ENCODE measurements around the gene TRIM61. TPM values are rescaled to one million over a fixed set of nuclear protein-coding genes. Genes with fewer than 3 reads are reported as not detected.
"Not testable (repeated sequence)": the region's sequence is repeated elsewhere in the genome, so short reads cannot be mapped to it uniquely, and the experiment has no call there.

Gene TRIM61
- total and polyA plus RNA-seq, 9 of the 15 experiments (the other 6 are each of a cell fraction or from before 2014, with no cell fraction given), result 0.07 to 0.92 (median 0.42) TPM

- peaks cover 0 to 17% of the 10 kb centered on the region in 2 experiments; a peak in 2 of 5 replicates for H3K27me3 ChIP-seq (ENCODE audit: control insufficient read depth in 2 of 2, insufficient read depth in 2 of 2, low read length in 2 of 2)
- H4K20me1 ChIP-seq (replicated peaks; ENCODE audit: control insufficient read depth, insufficient read depth, low read length); H3K9ac ChIP-seq (ENCODE audit: insufficient read depth in 1 of 2, low read depth in 2 of 2, low read length in 2 of 2); BruUV-seq (replicated peaks); H3K36me3 ChIP-seq (ENCODE audit: control insufficient read depth, insufficient read depth, low read length); FAIRE-seq; H3K4me1 ChIP-seq (replicated peaks in 1 of 2; ENCODE audit: control insufficient read depth in 2 of 2, insufficient read depth in 2 of 2, low read length in 2 of 2); H3K9me1 ChIP-seq (ENCODE audit: control insufficient read depth, insufficient read depth, low read length); H2AFZ ChIP-seq (ENCODE audit: low read depth, low read length); H3K4me3 ChIP-seq; POLR2A ChIA-PET; H3K79me2 ChIP-seq (ENCODE audit: control insufficient read depth, insufficient read depth, low read length); CTCF ChIA-PET (ENCODE audit: low intra/inter-chr PET ratio); H3K4me2 ChIP-seq (ENCODE audit: insufficient read depth, low read length); H3K9me3 ChIP-seq (replicated peaks; ENCODE audit: control insufficient read depth, insufficient read depth, low read depth, low read length); ATAC-seq; DNase-seq (ENCODE audit: extremely low read depth in 1 of 4, low spot score in 3 of 4); H3K27ac ChIP-seq (ENCODE audit: extremely low read depth, low read depth, low read length); in situ Hi-C loops (cut with MboI): not testable (repeated sequence)
- intact Hi-C loops (cut with micrococcal nuclease), result loop anchor here (1.0 kb wide), 1 partner anchor 8 kb away; no protein-coding TSS in a partner anchor
- 0% methylated on average over 3 of the region's 3 CpGs for WGBS (ENCODE audit: insufficient coverage, low coverage, missing lambda C conversion rate)
These were observed 29.5 kb downstream of the TRIM61 start for GRCh38 chr4:164948006-164948405.

DNA sequence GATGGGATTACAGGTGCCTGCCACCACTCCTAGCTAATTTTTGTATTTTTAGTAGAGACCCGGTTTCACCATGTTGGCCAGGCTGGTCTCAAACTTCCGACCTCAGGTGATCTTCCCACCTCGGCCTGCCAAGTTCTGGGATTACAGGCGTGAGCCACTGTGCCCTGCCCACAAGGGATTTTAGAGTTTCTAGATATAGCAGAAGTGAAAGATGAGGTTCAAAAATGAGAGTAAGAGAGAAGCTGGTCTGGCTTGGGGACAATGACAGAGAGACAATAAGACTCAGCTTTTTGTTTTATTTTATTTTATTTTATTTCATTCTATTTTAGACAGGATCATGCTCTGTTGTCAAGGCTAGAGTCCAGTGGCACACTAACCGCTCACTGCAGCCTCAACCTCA, 30.6 kb downstream of the TRIM61 start:
- no peaks in the 10 kb centered on the region for H3K9me1 ChIP-seq (ENCODE audit: control insufficient read depth, insufficient read depth, low read length)
- ChIA-PET CTCF (ENCODE audit: low intra/inter-chr PET ratio) (no interaction called here), POLR2A (no interaction called here)
- H3K79me2 ChIP-seq (ENCODE audit: control insufficient read depth, insufficient read depth, low read length), result no peaks in the 10 kb centered on the region
- no peak overlapping the region for H3K4me2 ChIP-seq (ENCODE audit: insufficient read depth, low read length)
- TF ChIP-seq, protein P1, sequence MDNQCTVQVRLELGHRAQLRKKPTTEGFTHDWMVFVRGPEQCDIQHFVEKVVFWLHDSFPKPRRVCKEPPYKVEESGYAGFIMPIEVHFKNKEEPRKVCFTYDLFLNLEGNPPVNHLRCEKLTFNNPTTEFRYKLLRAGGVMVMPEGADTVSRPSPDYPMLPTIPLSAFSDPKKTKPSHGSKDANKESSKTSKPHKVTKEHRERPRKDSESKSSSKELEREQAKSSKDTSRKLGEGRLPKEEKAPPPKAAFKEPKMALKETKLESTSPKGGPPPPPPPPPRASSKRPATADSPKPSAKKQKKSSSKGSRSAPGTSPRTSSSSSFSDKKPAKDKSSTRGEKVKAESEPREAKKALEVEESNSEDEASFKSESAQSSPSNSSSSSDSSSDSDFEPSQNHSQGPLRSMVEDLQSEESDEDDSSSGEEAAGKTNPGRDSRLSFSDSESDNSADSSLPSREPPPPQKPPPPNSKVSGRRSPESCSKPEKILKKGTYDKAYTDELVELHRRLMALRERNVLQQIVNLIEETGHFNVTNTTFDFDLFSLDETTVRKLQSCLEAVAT (IDR thresholded peaks at IDR 0.05), result no peak
- no peak for TF ChIP-seq ZC3H8 (IDR thresholded peaks at IDR 0.05)
- TF ChIP-seq ZFX (CRISPR knock-in tag; IDR thresholded peaks at IDR 0.05), result no peak
- TF ChIP-seq NFRKB (IDR thresholded peaks at IDR 0.05; ENCODE audit: low read depth), result no peak
- TF ChIP-seq MYBL2 (IDR thresholded peaks at IDR 0.05; ENCODE audit: low read depth), result no peak
- TF ChIP-seq MYBL2 (CRISPR knock-in tag; IDR thresholded peaks at IDR 0.05; ENCODE audit: borderline replicate concordance), result no peak
- TF ChIP-seq CHCHD3 (CRISPR knock-in tag; IDR thresholded peaks at IDR 0.05), result no peak
- TF ChIP-seq TAF7 (tag; IDR thresholded peaks at IDR 0.05), result no peak
- TF ChIP-seq ZNF184 (CRISPR knock-in tag; IDR thresholded peaks at IDR 0.05), result no peak
- TF ChIP-seq MXD1 (CRISPR knock-in tag; IDR thresholded peaks at IDR 0.05; ENCODE audit: borderline replicate concordance, poor library complexity, severe bottlenecking), result no peak
- no peak for TF ChIP-seq SMC3 (conservative IDR thresholded peaks at IDR 0.05; ENCODE audit: insufficient read depth, low read depth, low read length)
- TF ChIP-seq KAT8 (IDR thresholded peaks at IDR 0.05; ENCODE audit: low read depth), result no peak
- no peak for TF ChIP-seq SRSF9 (IDR thresholded peaks at IDR 0.05; ENCODE audit: borderline replicate concordance, low read depth, low read length)
- TF ChIP-seq EGR1 (conservative IDR thresholded peaks at IDR 0.05), result no peak
- no peak for TF ChIP-seq TAL1 (IDR thresholded peaks at IDR 0.05)
- TF ChIP-seq RB1 (IDR thresholded peaks at IDR 0.05; ENCODE audit: low read depth), result no peak
- no peak for TF ChIP-seq KDM1A (IDR thresholded peaks at IDR 0.05)
- BruUV-seq (replicated peaks), result no TSS peak
- no peaks in the 10 kb centered on the region for H3K36me3 ChIP-seq (ENCODE audit: control insufficient read depth, insufficient read depth, low read length)
- no peak overlapping the region for H3K4me3 ChIP-seq
- H3K27ac ChIP-seq (ENCODE audit: extremely low read depth, low read depth, low read length), result no peak overlapping the region
- H4K20me1 ChIP-seq (replicated peaks; ENCODE audit: control insufficient read depth, insufficient read depth, low read length), result no peaks in the 10 kb centered on the region
- no peaks in the 10 kb centered on the region for H3K9me3 ChIP-seq (replicated peaks; ENCODE audit: control insufficient read depth, insufficient read depth, low read depth, low read length)
- WGBS (ENCODE audit: insufficient coverage, low coverage, missing lambda C conversion rate), result 4% methylated on average over 4 of the region's 5 CpGs
- no peak for ATAC-seq
- intact Hi-C loops (cut with micrococcal nuclease) (no loop called here), in situ Hi-C loops (cut with MboI) (no loop called here)
- no peak for DNase-seq (ENCODE audit: extremely low read depth in 1 of 4, low spot score in 3 of 4)
- peaks cover 0 to 18% of the 10 kb centered on the region in 2 experiments; a peak in 2 of 5 replicates for H3K27me3 ChIP-seq (ENCODE audit: control insufficient read depth in 2 of 2, insufficient read depth in 2 of 2, low read length in 2 of 2)
- no peak overlapping the region for H3K9ac ChIP-seq (ENCODE audit: insufficient read depth in 1 of 2, low read depth in 2 of 2, low read length in 2 of 2)
- no peaks in the 10 kb centered on the region for H3K4me1 ChIP-seq (replicated peaks in 1 of 2; ENCODE audit: control insufficient read depth in 2 of 2, insufficient read depth in 2 of 2, low read length in 2 of 2)
- no peak overlapping the region for H2AFZ ChIP-seq (ENCODE audit: low read depth, low read length)
- no peak for FAIRE-seq

All from K562 (cell line).